ENCODE results near the gene KRT83.

KRT83 gene

DNA sequence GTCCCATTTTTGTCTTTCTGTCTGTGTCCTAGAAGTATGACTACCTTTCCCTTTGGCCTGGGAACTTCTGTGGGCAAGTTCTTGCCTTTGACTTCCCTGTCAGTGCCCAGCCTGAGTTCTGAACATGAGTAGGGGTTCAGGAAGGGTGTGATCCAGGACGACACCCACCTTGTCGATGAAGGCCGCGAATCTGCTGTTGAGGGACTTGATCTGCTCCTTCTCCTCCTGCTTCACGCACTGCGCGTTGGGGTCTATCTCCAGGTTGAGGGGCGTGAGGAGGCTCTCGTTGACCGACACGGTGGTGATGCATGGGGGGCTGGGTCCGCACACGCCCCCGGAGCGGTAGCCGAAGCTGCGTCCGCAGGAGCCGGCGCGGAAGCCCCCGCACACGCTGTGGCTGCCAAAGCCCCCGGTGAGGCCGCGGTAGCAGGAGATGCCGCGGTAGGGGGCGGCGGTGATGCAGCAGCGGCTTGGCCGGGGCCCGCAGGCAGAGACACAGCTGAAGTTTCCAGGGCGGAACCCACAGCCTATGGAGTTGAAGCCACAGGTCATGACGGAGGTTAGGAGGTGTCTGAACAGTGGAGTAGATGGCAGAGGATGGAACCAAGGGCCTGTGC, at the start of gene KRT83:
Gene KRT83, minus strand, starts transcription at position 615 of the 617 bp plus-strand sequence. Its CDS starts 63 bp downstream, at position 552.
- no peak for DNase-seq

DNA sequence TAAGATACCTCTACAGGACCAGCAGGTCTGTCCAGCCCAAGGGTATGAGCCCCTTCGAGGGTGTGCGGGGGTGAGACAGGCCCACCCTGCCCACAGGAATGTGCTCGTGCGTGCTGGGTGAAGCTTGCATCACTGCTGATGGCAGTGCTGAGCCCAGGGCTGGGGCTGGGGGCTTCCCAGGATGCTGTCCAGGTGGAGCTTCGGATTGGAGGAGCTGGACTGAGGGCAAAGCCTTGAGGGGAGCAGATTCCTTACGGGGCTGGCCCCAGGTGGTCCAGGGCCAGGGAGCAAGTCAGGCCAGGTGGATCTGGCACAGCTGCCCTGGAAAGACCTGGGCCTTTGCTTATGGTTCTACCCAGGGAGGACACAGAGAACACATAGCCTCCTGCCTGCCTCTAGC, 48.6 kb upstream of the KRT83 start:
- no peak for DNase-seq

GRCh38 chr12:52369211-52369610, 48.0 kb upstream of the KRT83 start:
- no peak for DNase-seq

DNA sequence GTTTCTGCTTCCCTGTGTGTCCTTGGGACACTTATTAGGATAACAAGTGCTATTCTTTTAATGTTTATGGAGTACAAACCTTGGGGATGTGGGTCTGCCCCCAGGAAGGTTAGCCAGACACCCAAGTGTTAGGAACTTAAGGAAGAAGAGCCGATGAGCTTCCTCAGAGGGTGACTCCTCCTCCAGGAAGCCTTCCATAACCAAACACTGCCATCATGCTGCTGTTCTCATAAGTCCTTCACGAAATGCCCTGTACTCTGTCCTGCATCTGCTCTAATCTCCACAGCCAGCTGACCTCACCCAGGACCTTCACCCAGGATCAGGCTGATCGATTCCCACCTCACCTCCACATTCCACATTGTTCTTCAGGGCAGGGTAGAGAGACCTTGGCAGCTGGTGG, 47.3 kb upstream of the KRT83 start:
- DNase-seq = no peak

DNA sequence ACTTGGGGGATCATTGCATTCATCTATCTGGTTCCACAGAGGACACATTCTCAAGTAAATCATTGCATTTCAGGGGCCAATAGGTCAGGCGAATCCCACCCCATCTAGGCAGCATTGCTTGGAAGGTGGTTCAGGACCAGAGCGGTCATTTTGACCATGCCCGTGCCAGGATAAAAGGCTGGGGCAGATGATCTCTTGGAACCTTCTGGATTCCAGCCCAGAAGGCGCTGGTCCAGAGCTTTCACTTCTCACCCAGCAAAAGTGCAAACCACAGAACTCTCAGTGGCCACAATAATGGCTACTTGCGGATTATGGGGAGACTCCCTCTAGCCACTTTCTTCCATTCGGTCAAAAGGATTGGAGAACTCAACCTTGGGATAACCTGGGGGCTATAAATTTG, 46.7 kb upstream of the KRT83 start:
- DNase-seq = no peak

- no peak for DNase-seq
Measured at GRCh38 chr12:52366738-52367485, 45.7 kb upstream of the KRT83 start, which contains the start of gene KRT85. Gene KRT85, minus strand, starts transcription at chr12:52367481. Its CDS starts 76 bp downstream, at chr12:52367405.

GRCh38 chr12:52364901-52365489, 43.8 kb upstream of the KRT83 start:
- no peak for DNase-seq

- DNase-seq = no peak
Measured at GRCh38 chr12:52364061-52364460, 42.9 kb upstream of the KRT83 start.

DNA sequence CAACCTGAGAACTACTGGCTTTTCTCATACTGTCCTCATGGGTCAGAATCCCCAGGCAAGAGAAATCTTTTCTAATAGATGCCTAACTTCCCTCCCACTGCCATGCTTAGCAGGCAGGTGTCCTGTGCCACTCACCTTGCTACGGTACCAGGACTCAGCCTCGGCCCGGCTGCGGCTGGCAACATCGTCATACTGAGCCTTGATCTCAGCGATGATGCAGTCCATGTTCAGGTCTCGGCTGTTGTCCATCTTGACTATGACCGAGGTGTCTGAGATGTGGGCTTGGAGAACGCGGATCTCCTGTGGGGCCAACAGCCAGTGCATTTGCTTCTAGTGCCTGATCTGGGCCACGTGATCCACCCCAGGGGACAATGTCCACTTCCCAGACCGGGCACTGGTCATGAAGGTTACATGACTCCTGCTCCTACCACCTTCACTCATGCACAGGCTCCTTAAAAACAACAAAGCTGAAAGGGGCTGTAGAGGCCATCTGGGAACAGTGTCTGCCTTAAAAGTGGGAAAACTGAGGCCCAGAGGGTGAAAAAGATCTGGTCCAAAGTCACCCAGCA, 42.0 kb upstream of the KRT83 start:
- DNase-seq = no peak

DNA sequence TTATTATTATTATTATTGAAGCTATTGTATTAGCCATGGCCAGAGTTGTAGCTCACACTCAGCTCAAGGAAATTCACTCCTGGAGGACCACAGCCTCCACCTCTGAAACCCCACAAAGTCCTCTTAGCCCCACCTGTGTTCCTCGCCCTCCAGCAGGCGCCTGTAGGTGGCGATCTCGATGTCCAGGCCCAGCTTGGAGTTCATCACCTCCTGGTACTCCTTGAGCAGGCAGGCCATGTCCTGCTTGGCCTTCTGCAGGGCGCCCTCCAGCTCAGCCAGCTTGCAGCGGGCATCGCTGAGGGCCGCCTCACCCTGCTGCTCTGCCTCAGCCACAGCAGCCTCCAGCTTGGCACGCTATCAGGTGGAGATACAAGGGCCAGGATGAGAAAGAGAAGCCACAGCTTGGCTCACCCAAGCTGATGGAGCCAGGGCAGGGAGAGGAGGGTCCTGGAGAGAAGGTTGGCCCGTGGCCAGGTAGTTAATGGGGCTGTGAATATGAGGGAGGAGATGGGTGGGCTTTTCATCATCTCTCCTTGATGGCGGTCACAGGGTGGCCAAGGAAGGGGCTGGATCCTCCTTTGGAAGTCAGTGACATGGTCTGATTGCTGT, 41.0 kb upstream of the KRT83 start:
- DNase-seq = no peak

- DNase-seq = no peak
Measured at GRCh38 chr12:52361553-52361952, 40.4 kb upstream of the KRT83 start.

DNA sequence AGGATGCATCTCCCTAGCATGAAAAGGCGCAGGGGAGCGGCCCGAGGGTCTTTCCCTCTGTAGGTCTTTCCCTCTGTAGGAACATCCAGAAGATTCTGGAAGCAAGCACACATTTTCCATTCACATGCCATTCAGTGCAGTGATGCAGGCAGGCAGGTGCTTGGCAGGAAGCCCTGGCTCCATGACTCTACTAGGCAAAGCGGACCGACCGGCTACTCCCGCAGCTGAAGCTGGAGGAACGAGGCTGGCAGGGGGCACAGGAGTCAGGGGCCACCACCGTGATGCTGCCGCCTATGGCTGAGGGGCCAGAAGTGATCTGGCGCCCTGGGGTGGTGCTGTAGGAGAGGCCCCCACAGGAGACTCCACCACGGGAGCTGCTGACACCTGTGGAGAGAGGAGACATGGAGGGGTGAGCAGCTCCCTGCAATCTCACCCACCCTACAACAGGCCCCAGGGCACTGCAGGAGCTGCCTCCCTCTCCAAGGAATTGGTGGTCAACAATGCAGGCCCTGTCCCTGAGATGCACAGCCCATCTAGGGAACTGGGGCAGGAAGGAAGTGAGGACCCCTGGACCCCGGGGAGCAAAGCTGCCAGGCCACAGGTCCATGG, 39.6 kb upstream of the KRT83 start:
- DNase-seq = no peak

- no peak for DNase-seq
Measured at GRCh38 chr12:52360106-52360662, 39.0 kb upstream of the KRT83 start.

GRCh38 chr12:52359621-52360061, 38.4 kb upstream of the KRT83 start:
- DNase-seq = no peak

DNA sequence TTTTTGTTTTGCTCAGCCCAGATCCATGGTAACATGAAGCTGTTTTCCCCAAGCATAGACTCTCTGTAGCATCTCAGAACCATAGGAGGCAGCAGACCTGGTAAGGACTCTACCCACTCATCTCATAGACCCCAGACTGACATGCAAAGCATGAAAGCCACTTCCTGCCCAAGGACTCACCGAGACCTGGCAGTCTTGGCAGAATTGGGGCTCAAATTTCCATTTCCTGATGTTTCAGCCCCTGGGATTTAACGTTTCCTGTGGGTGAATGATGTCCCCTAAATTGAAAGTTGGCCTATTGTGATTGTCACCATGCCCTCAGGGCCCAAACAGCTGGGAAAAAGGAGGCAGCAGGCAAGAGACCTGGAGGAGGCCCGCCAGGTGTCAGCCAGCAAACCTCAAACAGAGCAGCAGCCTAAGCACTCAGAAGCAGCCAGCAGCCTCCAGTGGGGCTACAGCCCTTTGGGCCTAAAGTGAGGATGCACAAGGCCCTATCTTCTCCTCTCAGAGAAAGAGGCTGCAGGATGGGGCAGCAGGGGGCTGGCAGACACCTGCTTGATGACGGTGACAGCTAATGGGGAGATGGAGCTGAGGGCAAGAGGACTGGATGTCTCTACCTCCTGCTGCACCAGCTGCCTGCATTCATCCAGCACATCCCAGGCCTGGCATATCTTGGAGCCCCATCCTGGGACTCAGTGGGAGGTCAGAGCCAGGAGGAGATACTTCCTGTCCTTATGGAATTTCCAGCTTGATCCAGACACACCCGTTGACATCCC, 37.6 kb upstream of the KRT83 start:
- DNase-seq = no peak

- DNase-seq = no peak
Measured at GRCh38 chr12:52356762-52357580, 35.8 kb upstream of the KRT83 start.

DNA sequence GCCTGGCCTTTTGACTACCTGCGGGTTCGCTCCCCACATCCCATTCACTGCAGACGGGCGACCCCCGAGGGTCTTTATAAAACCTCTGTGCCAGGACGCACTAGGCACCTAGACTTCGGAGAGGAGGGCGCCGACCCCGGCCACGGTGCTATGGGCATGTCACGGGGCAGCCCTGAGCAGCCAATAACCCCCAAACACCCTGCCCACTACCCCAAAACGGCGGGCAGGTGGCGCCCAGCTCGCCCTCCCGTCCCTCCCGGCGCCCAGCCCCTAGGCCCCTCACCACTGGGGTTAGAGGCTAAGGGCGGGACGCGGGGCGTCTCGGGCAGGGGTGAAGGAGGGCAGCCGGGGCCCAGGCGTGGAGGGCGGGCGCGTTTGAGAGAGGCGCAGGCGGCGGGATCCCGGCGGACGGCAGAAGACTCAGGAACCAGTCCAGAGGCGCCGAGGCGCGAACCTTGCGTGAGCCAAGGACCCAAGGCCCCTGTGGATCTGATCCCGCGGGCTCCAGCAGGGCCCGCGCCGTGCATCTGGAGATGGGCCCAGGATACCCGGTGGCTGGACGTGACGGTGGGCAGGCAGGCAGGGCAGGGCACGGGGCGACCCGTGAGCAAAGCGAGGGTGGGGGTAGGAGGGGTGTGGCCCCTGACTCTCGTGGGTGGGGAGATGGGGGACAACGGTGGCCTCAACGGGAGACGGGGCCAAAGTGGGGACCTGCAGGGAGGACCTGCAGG, 35.0 kb upstream of the KRT83 start:
- no peak for DNase-seq

GRCh38 chr12:52355176-52355575, 34.0 kb upstream of the KRT83 start:
- no peak for DNase-seq

DNA sequence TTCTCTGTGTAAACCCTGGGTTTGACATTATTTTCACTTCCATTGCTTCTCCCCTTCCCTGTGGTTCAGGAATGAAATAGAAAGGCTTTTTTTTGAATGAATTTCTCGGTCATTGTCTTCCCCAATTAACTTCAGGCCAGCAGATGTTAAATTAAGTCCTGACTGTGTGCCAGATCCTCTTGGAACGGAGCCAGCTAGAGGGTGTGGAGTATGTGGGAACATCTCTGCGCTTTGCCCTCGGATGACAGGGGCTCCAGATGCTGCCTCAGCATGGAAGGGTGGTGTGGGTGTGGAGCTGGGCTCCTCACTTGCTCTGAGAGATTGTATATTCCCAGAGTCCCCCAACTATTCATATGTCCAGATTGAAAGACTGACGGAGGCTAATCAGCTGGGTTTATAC, 33.0 kb upstream of the KRT83 start:
- no peak for DNase-seq

DNA sequence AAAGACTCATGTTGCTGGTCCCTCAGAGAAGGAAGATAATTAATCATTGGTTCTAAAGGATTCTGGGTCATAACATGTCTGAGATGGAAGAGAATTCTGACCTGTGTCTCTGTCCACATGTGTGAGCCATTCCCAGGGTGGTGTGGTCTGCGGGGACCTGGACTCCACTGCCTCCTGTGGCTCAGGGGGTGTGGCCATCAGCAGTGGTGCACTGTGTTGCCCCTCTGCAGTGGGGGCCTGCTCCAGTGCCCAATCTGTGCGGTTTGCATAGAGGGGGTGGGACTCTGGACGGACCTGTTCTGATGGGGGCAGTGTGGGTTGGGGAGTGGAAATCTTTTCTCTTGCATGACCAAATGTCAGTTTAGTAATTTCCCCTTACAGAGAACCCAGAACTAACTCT, 32.6 kb upstream of the KRT83 start:
- DNase-seq = no peak

Data from NCI-H1048 (cell line).